DND-41 (cell line): ENCODE results near the gene DDX28.

Experiments used
- ATAC-seq: fragments of 200-7000 bp; cut with Tn5 transposase; 3 replicates; pipeline ENCODE4 v1.9.1; 2021; ENCODE audit warnings: low read depth; ENCODE audit not compliant: insufficient read depth
- DNase-seq: peaks from one replicate; pipeline ENCODE4 v3.0.0-alpha.2; 2020
- H2AFZ ChIP-seq: 2 replicates; pipeline ENCODE4 v1.6.0; 2012; ENCODE audit warnings: low read depth, low read length
- H3K27ac ChIP-seq: 2 replicates; pipeline ENCODE4 v1.5.1; 2012; ENCODE audit warnings: low read length, inconsistent platforms
- H3K27me3 ChIP-seq: fragments of 200-600 bp; sonication (generic); 2 replicates; pipeline ENCODE4 v1.6.0; 2012; ENCODE audit warnings: low read length, mild to moderate bottlenecking, inconsistent platforms; ENCODE audit not compliant: insufficient read depth, poor library complexity
- H3K36me3 ChIP-seq: 2 replicates; pipeline ENCODE4 v1.5.1; 2012; ENCODE audit warnings: low read length, inconsistent platforms; ENCODE audit not compliant: insufficient read depth
- H3K4me1 ChIP-seq: 2 replicates; pipeline ENCODE4 v1.5.1; 2012; ENCODE audit warnings: mild to moderate bottlenecking, low read length; ENCODE audit not compliant: insufficient read depth
- H3K4me2 ChIP-seq: 2 replicates; pipeline ENCODE4 v1.6.0; 2012; ENCODE audit warnings: mild to moderate bottlenecking, moderate library complexity, low read length, inconsistent platforms; ENCODE audit not compliant: insufficient read depth
- H3K4me3 ChIP-seq, 2 experiments: fragments of 200-600 bp in 1 of 2; shearing (Covaris generic) in 1 of 2; 2 replicates each; pipeline ENCODE4 v1.5.1; 2012 to 2016; ENCODE audit warnings: inconsistent platforms in 2 of 2, low read length in 2 of 2, mild to moderate bottlenecking in 2 of 2, low read depth in 1 of 2, moderate library complexity in 1 of 2
- H3K79me2 ChIP-seq: 2 replicates; pipeline ENCODE4 v1.6.0; 2012; ENCODE audit warnings: low read length, inconsistent platforms; ENCODE audit not compliant: insufficient read depth
- H3K9ac ChIP-seq: 2 replicates; pipeline ENCODE4 v1.6.0; 2012; ENCODE audit warnings: low read depth, mild to moderate bottlenecking, inconsistent platforms, low read length, moderate library complexity
- H3K9me3 ChIP-seq: 2 replicates; pipeline ENCODE4 v1.5.1; 2012; ENCODE audit warnings: low read length, moderate library complexity, mild to moderate bottlenecking, inconsistent platforms; ENCODE audit not compliant: insufficient read depth, severe bottlenecking
- H4K20me1 ChIP-seq: 2 replicates; pipeline ENCODE4 v1.6.0; 2012; ENCODE audit warnings: low read length; ENCODE audit not compliant: insufficient read depth
- CTCF ChIP-seq: IDR thresholded peaks from 2 replicates; pipeline ENCODE4 v1.5.1; 2012; ENCODE audit warnings: borderline replicate concordance, low read length, moderate library complexity, mild to moderate bottlenecking; ENCODE audit not compliant: poor library complexity, severe bottlenecking; ENCODE audit errors: extremely low read depth
- EZH2 ChIP-seq: IDR thresholded peaks from 3 replicates; pipeline ENCODE4 v1.6.1; 2012; ENCODE audit warnings: borderline replicate concordance, low read depth, mild to moderate bottlenecking, moderate library complexity, low read length, inconsistent platforms; ENCODE audit not compliant: severe bottlenecking

The DDX28 gene

GRCh38 chr16:68068926-68069325 is 45.9 kb upstream of the DDX28 start:
- no peak for DNase-seq
- no peak overlapping the region for H3K9ac ChIP-seq
- no peaks in the 10 kb centered on the region for H4K20me1 ChIP-seq
- no peak for TF ChIP-seq CTCF
- TF ChIP-seq EZH2 = no peak
- no peak overlapping the region for H2AFZ ChIP-seq
- peaks cover 46% of the 10 kb centered on the region for H3K36me3 ChIP-seq
- no peak for ATAC-seq
- no peaks in the 10 kb centered on the region for H3K79me2 ChIP-seq
- no peak overlapping the region for H3K4me2 ChIP-seq
- no peaks in the 10 kb centered on the region for H3K9me3 ChIP-seq
- no peak overlapping the region for H3K27ac ChIP-seq
- no peak overlapping the region for H3K4me3 ChIP-seq
- H3K4me1 ChIP-seq = peaks cover 24% of the 10 kb centered on the region
- no peaks in the 10 kb centered on the region for H3K27me3 ChIP-seq

DNA sequence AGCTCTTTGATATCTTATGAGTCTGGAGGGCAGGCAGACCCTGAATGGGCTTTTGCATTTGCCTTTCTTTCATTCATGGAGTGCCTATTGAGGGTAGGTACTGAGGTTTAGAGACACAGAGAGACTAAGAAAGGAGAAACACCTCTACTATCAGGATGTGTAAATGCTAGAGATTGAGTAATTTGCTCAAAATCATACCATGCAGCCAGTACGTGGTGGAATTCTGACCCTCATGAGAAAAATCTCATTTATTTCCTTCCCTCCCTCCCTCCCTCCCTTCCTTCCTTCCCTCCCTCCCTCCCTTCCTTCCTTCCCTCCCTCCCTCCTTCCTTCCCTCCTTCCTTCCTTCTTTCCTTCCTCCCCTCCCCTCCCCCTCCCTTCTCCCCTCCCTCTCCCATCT is 43.7 kb upstream of the DDX28 start:
- Histone ChIP-seq H3K4me1 (peaks cover 20% of the 10 kb centered on the region), H3K4me3 (no peak overlapping the region), H4K20me1 (no peaks in the 10 kb centered on the region), H3K27ac (0 out of 2 replicates have a peak overlapping the region, but pooled peaks have one; percentile 1), H3K27me3 (no peaks in the 10 kb centered on the region), H3K4me2 (no peak overlapping the region), H2AFZ (no peak overlapping the region), H3K9me3 (no peaks in the 10 kb centered on the region), H3K79me2 (no peaks in the 10 kb centered on the region), H3K9ac (no peak overlapping the region), H3K36me3 (peaks cover 34% of the 10 kb centered on the region)
- DNase-seq (no peak), ATAC-seq (no peak)
- TF ChIP-seq CTCF (no peak), EZH2 (no peak)

- TF ChIP-seq EZH2 (no peak), CTCF (no peak)
- H3K4me2 ChIP-seq = no peak overlapping the region
- H2AFZ ChIP-seq = no peak overlapping the region
- 0 out of 2 replicates have a peak overlapping the region, but pooled peaks have one; percentile 1 for H3K27ac ChIP-seq
- ATAC-seq (no peak), DNase-seq (no peak)
- no peaks in the 10 kb centered on the region for H4K20me1 ChIP-seq
- peaks cover 32% of the 10 kb centered on the region for H3K36me3 ChIP-seq
- no peaks in the 10 kb centered on the region for H3K27me3 ChIP-seq
- no peaks in the 10 kb centered on the region for H3K9me3 ChIP-seq
- H3K79me2 ChIP-seq = no peaks in the 10 kb centered on the region
- H3K4me1 ChIP-seq = peaks cover 15% of the 10 kb centered on the region
- no peak overlapping the region for H3K4me3 ChIP-seq
- H3K9ac ChIP-seq = no peak overlapping the region
Observed at GRCh38 chr16:68065716-68066305, 42.8 kb upstream of the DDX28 start.
